Upper lobe of right lung (tissue), 1 donor: Measurements from ENCODE around the gene LAD1. TPM values are rescaled to one million over a fixed set of nuclear protein-coding genes. Genes with fewer than 3 reads are reported as not detected.

Experiments
- ATAC-seq: fragments of 200-7000 bp; cut with Tn5 transposase; one replicate; pipeline ENCODE4 v1.9.1; 2020; ENCODE audit warnings: mild to moderate bottlenecking, moderate library complexity
- DNase-seq: peaks from one replicate; pipeline ENCODE4 v3.0.0-alpha.2; 2020
- H3K27ac ChIP-seq: fragments of 200-600 bp; one replicate; pipeline ENCODE4 v1.8.0; 2022
- H3K27me3 ChIP-seq: fragments of 200-600 bp; one replicate; pipeline ENCODE4 v1.8.0; 2022; ENCODE audit warnings: mild to moderate bottlenecking
- H3K36me3 ChIP-seq: fragments of 200-600 bp; one replicate; pipeline ENCODE4 v1.8.0; 2022
- H3K4me1 ChIP-seq: fragments of 200-600 bp; one replicate; pipeline ENCODE4 v1.8.0; 2022
- H3K4me3 ChIP-seq: fragments of 200-600 bp; one replicate; pipeline ENCODE4 v1.8.0; 2022; ENCODE audit warnings: mild to moderate bottlenecking
- H3K9me3 ChIP-seq: fragments of 200-600 bp; one replicate; pipeline ENCODE4 v1.8.0; 2022
- CTCF ChIP-seq: fragments of 200-600 bp; IDR thresholded peaks from one replicate; pipeline ENCODE4 v1.8.0; 2022; ENCODE audit warnings: antibody characterized with exemption
- intact Hi-C: fragments of 100-400 bp; cut with DNase I; formaldehyde crosslinking; loops from one replicate; pipeline ENCODE4 v1.11.0; 2022
- total RNA-seq: library from RNA; stranded (reverse); fragmentation: NEBNext Ultra II Directional; extraction: Animal tissue kit (Norgen Biotek cat#: 25700); gene quantifications from one replicate; pipeline ENCODE4 v1.2.1, GENCODE V29; 2021
- donor health status: DM: no; HTN: yes; CAD: no; lungs with severe emphysema.

Gene LAD1
- total RNA-seq, 1 donor from 2014 or later, result 42.6 TPM

- no peak for ATAC-seq
- no peak overlapping the region for H3K4me3 ChIP-seq
- intact Hi-C loops, result no loop called here
These were observed 19.3 kb upstream of the LAD1 start for GRCh38 chr1:201418461-201418860.

GRCh38 chr1:201414051-201414738, 15.1 kb upstream of the LAD1 start:
- no peak for ATAC-seq
- H3K27ac ChIP-seq, result no peak overlapping the region
- no peak for TF ChIP-seq CTCF
- no peak overlapping the region for H3K4me3 ChIP-seq
- no peaks in the 10 kb centered on the region for H3K9me3 ChIP-seq
- H3K4me1 ChIP-seq, result no peaks in the 10 kb centered on the region
- H3K36me3 ChIP-seq, result no peaks in the 10 kb centered on the region
- no peaks in the 10 kb centered on the region for H3K27me3 ChIP-seq
- DNase-seq, result no peak
- intact Hi-C loops, result no loop called here

More at GRCh38 chr1:201418461-201418860, 19.3 kb upstream of the LAD1 start:
- Histone ChIP-seq H3K27me3 (no peaks in the 10 kb centered on the region), H3K4me1 (no peaks in the 10 kb centered on the region), H3K27ac (no peak overlapping the region), H3K36me3 (no peaks in the 10 kb centered on the region), H3K9me3 (no peaks in the 10 kb centered on the region)
- TF ChIP-seq CTCF, result no peak
- no peak for DNase-seq

- no peaks in the 10 kb centered on the region for H3K27me3 ChIP-seq
- H3K9me3 ChIP-seq, result no peaks in the 10 kb centered on the region
- no peak for TF ChIP-seq CTCF
- no peak overlapping the region for H3K27ac ChIP-seq
- H3K4me1 ChIP-seq, result no peaks in the 10 kb centered on the region
- no peaks in the 10 kb centered on the region for H3K36me3 ChIP-seq
- no peak overlapping the region for H3K4me3 ChIP-seq
- DNase-seq, result no peak
- intact Hi-C loops, result no loop called here
- no peak for ATAC-seq
These were observed 12.2 kb upstream of the LAD1 start for GRCh38 chr1:201411292-201411691.

GRCh38 chr1:201409440-201409839, 10.3 kb upstream of the LAD1 start:
- ATAC-seq (no peak), DNase-seq (no peak)
- no peak overlapping the region for H3K27ac ChIP-seq
- intact Hi-C loops, result loop anchor here (5.0 kb wide), 1 partner anchor 157 kb away; no protein-coding TSS in a partner anchor
- no peak overlapping the region for H3K4me3 ChIP-seq
- peaks cover 8% of the 10 kb centered on the region for H3K4me1 ChIP-seq
- H3K27me3 ChIP-seq, result no peaks in the 10 kb centered on the region
- H3K9me3 ChIP-seq, result no peaks in the 10 kb centered on the region
- H3K36me3 ChIP-seq, result no peaks in the 10 kb centered on the region
- no peak for TF ChIP-seq CTCF

- no peaks in the 10 kb centered on the region for H3K27me3 ChIP-seq
- H3K9me3 ChIP-seq, result no peaks in the 10 kb centered on the region
- TF ChIP-seq CTCF, result no peak
- H3K27ac ChIP-seq, result no peak overlapping the region
- no peaks in the 10 kb centered on the region for H3K36me3 ChIP-seq
- DNase-seq (no peak), ATAC-seq (no peak)
- no peak overlapping the region for H3K4me3 ChIP-seq
- H3K4me1 ChIP-seq, result peaks cover 14% of the 10 kb centered on the region
- intact Hi-C loops, result loop anchor here (5.0 kb wide), 1 partner anchor 157 kb away; no protein-coding TSS in a partner anchor
These were observed 9.7 kb upstream of the LAD1 start for GRCh38 chr1:201408834-201409200.
